CD4-positive, CD25-positive, alpha-beta regulatory T cell (primary cell): Measurements from ENCODE around the gene SDHB. TPM values are rescaled to one million over a fixed set of nuclear protein-coding genes. Genes with fewer than 3 reads are reported as not detected.

Experiments
- ATAC-seq, 2 donors: fragments of 150-1000 bp; cut with Tn5 transposase; one replicate each; pipeline ENCODE4 v1.10.0; 2021; ENCODE audit warnings: low read depth in 2 of 2, moderate number of reproducible peaks in 2 of 2, moderate library complexity in 1 of 2
- DNase-seq, 3 donors: peaks; one replicate each; pipeline versions ENCODE4 v3.0.0 to v3.0.0-alpha.2; 2012 to 2022; ENCODE audit warnings: mixed read lengths in 1 of 3
- H3K27ac ChIP-seq: one replicate; pipeline ENCODE4 v1.7.0; 2013; ENCODE audit warnings: mild to moderate bottlenecking, low read length; ENCODE audit not compliant: insufficient read depth, poor library complexity, severe bottlenecking
- H3K27me3 ChIP-seq: one replicate; pipeline ENCODE4 v1.7.0; 2013; ENCODE audit warnings: low read length; ENCODE audit not compliant: control insufficient read depth, insufficient read depth
- H3K36me3 ChIP-seq: one replicate; pipeline ENCODE4 v1.7.0; 2013; ENCODE audit warnings: mild to moderate bottlenecking, low read length, moderate library complexity; ENCODE audit not compliant: control insufficient read depth, insufficient read depth
- H3K4me1 ChIP-seq: 2 replicates; pipeline ENCODE4 v1.7.0; 2013; ENCODE audit warnings: mild to moderate bottlenecking, low read length; ENCODE audit not compliant: insufficient read depth, control insufficient read depth, poor library complexity, severe bottlenecking
- H3K4me3 ChIP-seq: one replicate; pipeline ENCODE4 v1.7.0; 2013; ENCODE audit warnings: low read depth, mild to moderate bottlenecking, low read length, moderate library complexity
- H3K9me3 ChIP-seq, 2 experiments: 1 replicate in 1 of 2; 2 replicates in 1 of 2; pipeline ENCODE4 v1.7.0; 2013; ENCODE audit warnings: low read length in 2 of 2, mild to moderate bottlenecking in 1 of 2, moderate library complexity in 1 of 2; ENCODE audit not compliant: control insufficient read depth in 2 of 2
- H3K27ac Mint-ChIP-seq, 3 donors: one replicate each; pipeline ENCODE4 v1.8.0; 2020 to 2022; ENCODE audit warnings: mild to moderate bottlenecking in 3 of 3, mixed read lengths in 3 of 3, moderate library complexity in 2 of 3
- H3K27me3 Mint-ChIP-seq: one replicate; pipeline ENCODE4 v1.8.0; 2022; ENCODE audit warnings: mild to moderate bottlenecking, mixed read lengths
- H3K36me3 Mint-ChIP-seq: one replicate; pipeline ENCODE4 v1.8.0; 2020; ENCODE audit warnings: mixed read lengths
- H3K4me1 Mint-ChIP-seq, 4 donors: one replicate each; pipeline ENCODE4 v1.8.0; 2020 to 2022; ENCODE audit warnings: mixed read lengths in 4 of 4, mild to moderate bottlenecking in 1 of 4
- H3K4me3 Mint-ChIP-seq, 4 donors: one replicate each; pipeline ENCODE4 v1.8.0; 2020 to 2022; ENCODE audit warnings: mild to moderate bottlenecking in 4 of 4, mixed read lengths in 4 of 4, moderate library complexity in 3 of 4
- H3K9me3 Mint-ChIP-seq, 7 donors: one replicate each; pipeline ENCODE4 v1.8.0; 2020 to 2022; ENCODE audit warnings: mixed read lengths in 7 of 7, mild to moderate bottlenecking in 3 of 7, moderate library complexity in 2 of 7
- polyA plus RNA-seq, 4 donors: library from polyadenylated mRNA; unstranded; fragments of 300-500 nt; fragmentation: Illumina TruSeq; gene quantifications; one replicate each; pipeline ENCODE4 v1.2.3, GENCODE V29; 2021
- total RNA-seq: library from RNA; stranded (reverse); gene quantifications from one replicate; pipeline ENCODE4 v1.2.3, GENCODE V29; 2022

Gene SDHB
- total and polyA plus RNA-seq, 5 donors from 2014 or later: 65.5 to 207 (median 153) TPM

GRCh38 chr1:16969651-16970050, 84.2 kb downstream of the SDHB start:
- peaks cover 14% of the 10 kb centered on the region for H3K36me3 Mint-ChIP-seq
- peaks cover 0 to 5% (median 0%) of the 10 kb centered on the region in 4 donors for H3K4me1 Mint-ChIP-seq
- Histone ChIP-seq H3K4me3 (no peak overlapping the region), H3K36me3 (peaks cover 12% of the 10 kb centered on the region), H3K27me3 (no peaks in the 10 kb centered on the region), H3K9me3 (no peaks in the 10 kb centered on the region), H3K4me1 (no peaks in the 10 kb centered on the region), H3K27ac (no peak overlapping the region)
- no peak overlapping the region for H3K4me3 Mint-ChIP-seq
- no peaks in the 10 kb centered on the region for H3K27me3 Mint-ChIP-seq
- H3K9me3 Mint-ChIP-seq: no peaks in the 10 kb centered on the region
- ATAC-seq (no peak), DNase-seq (no peak)
- no peak overlapping the region for H3K27ac Mint-ChIP-seq

GRCh38 chr1:16969057-16969611, 84.7 kb downstream of the SDHB start:
- H3K27me3 Mint-ChIP-seq: no peaks in the 10 kb centered on the region
- Histone ChIP-seq H3K36me3 (peaks cover 12% of the 10 kb centered on the region), H3K4me1 (no peaks in the 10 kb centered on the region), H3K4me3 (no peak overlapping the region), H3K27me3 (no peaks in the 10 kb centered on the region), H3K9me3 (no peaks in the 10 kb centered on the region), H3K27ac (no peak overlapping the region)
- H3K9me3 Mint-ChIP-seq: no peaks in the 10 kb centered on the region
- ATAC-seq: no peak
- DNase-seq: no peak
- H3K27ac Mint-ChIP-seq: peak overlapping the region in 1 of 3 donors; percentile 51
- no peak overlapping the region for H3K4me3 Mint-ChIP-seq
- H3K36me3 Mint-ChIP-seq: peaks cover 14% of the 10 kb centered on the region
- H3K4me1 Mint-ChIP-seq: peaks cover 0 to 5% (median 0%) of the 10 kb centered on the region in 4 donors

Other genes starting within 250 kb of the SDHB start
- gene RNU1-2, start 158.1 kb downstream of the SDHB start, total RNA-seq: 3,278 TPM
- gene RNU1-2, start 158.1 kb downstream of the SDHB start, polyA plus RNA-seq: 10 to 100 TPM in 1 of 4 donors, not detected in 3; 23.7 TPM
- gene CROCC, start 132.1 kb downstream of the SDHB start, total RNA-seq: 46.1 TPM
- 1 to 10 TPM; 3.9 to 5.2 (median 4.2) TPM for gene CROCC, start 132.1 kb downstream of the SDHB start, polyA plus RNA-seq
- not detected for gene MFAP2, start 73.4 kb downstream of the SDHB start, total RNA-seq
- gene MFAP2, start 73.4 kb downstream of the SDHB start, polyA plus RNA-seq: not detected
- gene ATP13A2, start 42.1 kb downstream of the SDHB start, total RNA-seq: 41.7 TPM
- 10 to 100 TPM; 29.7 to 33.8 (median 31.6) TPM for gene ATP13A2, start 42.1 kb downstream of the SDHB start, polyA plus RNA-seq
- not detected for gene PADI2, start 65.4 kb upstream of the SDHB start, total RNA-seq
- under 1 TPM in 1 of 4 donors, not detected in 3; 0.08 TPM for gene PADI2, start 65.4 kb upstream of the SDHB start, polyA plus RNA-seq
- not detected for gene PADI1, start 151.1 kb upstream of the SDHB start, total RNA-seq
- gene PADI1, start 151.1 kb upstream of the SDHB start, polyA plus RNA-seq: not detected
- gene PADI3, start 195.1 kb upstream of the SDHB start, total RNA-seq: not detected
- gene PADI3, start 195.1 kb upstream of the SDHB start, polyA plus RNA-seq: not detected